ENCODE results near the gene TTC7B. TPM values are rescaled to one million over a fixed set of nuclear protein-coding genes. Genes with fewer than 3 reads are reported as not detected.

Gene TTC7B
- total and polyA plus RNA-seq, 2 donors (not counting 3 experiments of a cell fraction or from before 2014, with no cell fraction given), result 46.8 to 76.5 TPM

GRCh38 chr14:90538716-90539495 lies 277.3 kb downstream of the TTC7B start:
- Histone ChIP-seq H3K9me1 (replicated peaks; ENCODE audit: control insufficient read depth, extremely low read depth, insufficient read depth, low read length) (no peaks in the 10 kb centered on the region), H3K27ac (ENCODE audit: insufficient read depth, low read depth, low read length) (no peak overlapping the region), H3K4me3 (replicated peaks in 1 of 3; ENCODE audit: insufficient read depth in 1 of 3, low read depth in 1 of 3, low read length in 3 of 3) (no peak overlapping the region), H3K36me3 (ENCODE audit: control insufficient read depth in 2 of 2, extremely low read depth in 1 of 2, insufficient read depth in 2 of 2, low read length in 2 of 2) (peaks cover 0 to 8% of the 10 kb centered on the region in 2 experiments), H2AFZ (ENCODE audit: low read depth, low read length) (no peak overlapping the region), H4K20me1 (replicated peaks; ENCODE audit: control insufficient read depth, extremely low read depth, insufficient read depth, low read length) (no peaks in the 10 kb centered on the region), H3K9ac (replicated peaks; ENCODE audit: extremely low read depth, insufficient read depth, low read length) (no peak overlapping the region), H3K4me1 (ENCODE audit: control insufficient read depth, extremely low read depth, insufficient read depth, low read length) (peaks cover 3% of the 10 kb centered on the region), H3K4me2 (ENCODE audit: insufficient read depth, low read length) (no peak overlapping the region), H3K79me2 (ENCODE audit: control insufficient read depth, insufficient read depth, low read length) (no peaks in the 10 kb centered on the region), H3K27me3 (ENCODE audit: control insufficient read depth in 2 of 2, insufficient read depth in 2 of 2, low read length in 2 of 2) (no peaks in the 10 kb centered on the region), H3K9me3 (replicated peaks; ENCODE audit: control insufficient read depth, insufficient read depth, low read length) (no peaks in the 10 kb centered on the region)
- TF ChIP-seq EZH2 (IDR thresholded peaks at IDR 0.05; ENCODE audit: borderline replicate concordance, low read depth, low read length, severe bottlenecking) (no peak), POLR2AphosphoS5 (IDR thresholded peaks at IDR 0.05; ENCODE audit: insufficient read depth, low read depth, low read length) (no peak), GATA2 (IDR thresholded peaks at IDR 0.05; ENCODE audit: insufficient read depth, insufficient read length, low read depth, low read length) (no peak), JUN (IDR thresholded peaks at IDR 0.05; ENCODE audit: borderline replicate concordance, insufficient read depth, insufficient read length, low read depth) (no peak), CTCF (IDR thresholded peaks at IDR 0.05; ENCODE audit: extremely low read depth in 1 of 2, insufficient read depth in 1 of 2, low read depth in 1 of 2, low read length in 2 of 2) (no peak), MYC (IDR thresholded peaks at IDR 0.05; ENCODE audit: low read depth, low read length) (no peak), MAX (IDR thresholded peaks at IDR 0.05; ENCODE audit: insufficient read depth, insufficient read length) (no peak), FOS (IDR thresholded peaks at IDR 0.05; ENCODE audit: borderline replicate concordance, insufficient read depth, low read length) (no peak), POLR2A (IDR thresholded peaks at IDR 0.05; ENCODE audit: low read depth, low read length) (no peak)
- FAIRE-seq (no peak), DNase-seq (ENCODE audit: low read depth, low spot score) (no peak)
- ChIA-PET CTCF (no interaction called here), POLR2A (no interaction called here)
- intact Hi-C loops (cut with micrococcal nuclease), result no loop called here
- no TSS peak for BruUV-seq (replicated peaks)
- dilution Hi-C loops (cut with MboI; ENCODE audit: extremely low pct_ligation_motif_present, low sequenced_read_pairs), result no loop called here

Data from endothelial cell of umbilical vein (primary cell).